IMR-90 (cell line): ENCODE data around the gene TGFB1.

Experiments
- CTCF ChIP-seq: conservative IDR thresholded peaks from 2 replicates; pipeline ENCODE4 v1.5.1; 2012; ENCODE audit warnings: mild to moderate bottlenecking, low read depth, low read length, improper control_type of control experiment
- FOS ChIP-seq: fragments of 150-350 bp; IDR thresholded peaks from 2 replicates; pipeline ENCODE4 v1.6.1; 2016; ENCODE audit warnings: low read depth, low read length
- MAZ ChIP-seq: IDR thresholded peaks from 2 replicates; pipeline ENCODE4 v1.6.1; 2012; ENCODE audit warnings: low read depth, mild to moderate bottlenecking, low read length, improper control_type of control experiment, moderate library complexity, borderline replicate concordance
- POLR2A ChIP-seq: IDR thresholded peaks from 2 replicates; pipeline ENCODE4 v1.6.1; 2012; ENCODE audit warnings: mild to moderate bottlenecking, low read depth, low read length
- RAD21 ChIP-seq: IDR thresholded peaks from 2 replicates; pipeline ENCODE4 v1.6.1; 2012; ENCODE audit warnings: low read length, improper control_type of control experiment
- SMC3 ChIP-seq: fragments of 150-350 bp; IDR thresholded peaks from 2 replicates; pipeline ENCODE4 v1.6.1; 2016; ENCODE audit warnings: low read depth, mild to moderate bottlenecking, antibody characterized with exemption, low read length, moderate library complexity
- USF2 ChIP-seq: fragments of 150-350 bp; IDR thresholded peaks from 2 replicates; pipeline ENCODE4 v1.6.1; 2017; ENCODE audit warnings: mild to moderate bottlenecking, antibody characterized with exemption, low read length, low read depth

DNA sequence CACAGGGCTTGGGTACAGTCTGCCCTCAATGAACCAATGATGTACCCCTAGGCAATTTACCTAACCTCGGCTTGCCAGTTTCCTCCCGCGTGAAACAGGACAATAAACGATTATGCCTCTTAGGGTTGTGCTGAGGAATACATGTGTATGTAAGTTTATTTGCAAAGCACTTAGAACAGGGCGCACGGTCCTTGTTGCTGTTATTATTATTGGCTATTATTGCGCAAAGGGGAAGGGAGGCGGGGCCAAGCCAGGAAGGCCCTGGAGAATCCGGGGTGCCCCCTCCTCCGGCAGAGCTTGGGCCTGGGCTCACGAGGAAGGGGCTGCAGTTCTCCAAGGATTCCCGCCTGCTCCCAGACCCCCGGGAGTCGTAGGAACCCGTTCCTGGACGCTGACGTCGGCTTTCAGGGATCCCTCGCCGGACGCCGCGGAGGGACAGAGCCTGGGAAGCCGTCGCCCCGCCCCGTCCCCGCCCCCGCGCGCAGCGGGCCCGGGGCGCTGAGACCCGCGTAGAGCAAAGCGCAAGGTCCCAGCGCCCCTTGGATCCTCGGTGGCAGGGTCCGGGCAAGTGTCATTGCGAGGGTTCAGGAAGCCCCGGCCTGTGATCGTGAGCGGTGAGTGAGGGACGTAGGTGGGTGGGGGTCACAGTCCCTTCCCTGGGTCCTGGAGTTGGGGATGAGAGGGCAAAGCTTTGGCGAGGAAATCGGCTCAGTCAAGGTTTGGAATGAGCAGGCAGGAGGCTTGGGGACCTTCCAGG, 22.7 kb upstream of the TGFB1 start, which contains the start of gene TMEM91:
- TF ChIP-seq POLR2A = no peak
- no peak for TF ChIP-seq CTCF
- TF ChIP-seq USF2 = no peak
- TF ChIP-seq SMC3 = no peak
- TF ChIP-seq FOS = no peak
- TF ChIP-seq RAD21 = no peak
- no peak; the same call in 1 of the 2 replicates for TF ChIP-seq MAZ
